ENCODE results near the gene F3. TPM values are rescaled to one million over a fixed set of nuclear protein-coding genes. Genes with fewer than 3 reads are reported as not detected.

Gene F3
- total and polyA plus RNA-seq, 2 of the 13 experiments (the other 11 are each of a cell fraction or from before 2014, with no cell fraction given) = 5.8 to 9.0 TPM

GRCh38 chr1:94580367-94581115 is 39.0 kb upstream of the F3 start:
- ATAC-seq (peak; percentile 79), FAIRE-seq (no peak), DNase-seq (ENCODE audit: low spot score) (peak; percentile 24)
- H3K4me1 ChIP-seq (ENCODE audit: insufficient read depth, low read length) = peaks cover 24% of the 10 kb centered on the region
- 21% methylated on average over 6 of the region's 10 CpGs for WGBS (ENCODE audit: low lambda C conversion rate)
- intact Hi-C loops (cut with micrococcal nuclease; ENCODE audit: unreplicated experiment) = no loop called here
- H3K4me2 ChIP-seq (ENCODE audit: low read depth, low read length) = peak overlapping the region; percentile 82
- ChIA-PET CTCF (ENCODE audit: low intra/inter-chr PET ratio, low total read pairs) (no interaction called here), POLR2A (interaction anchor here (0.9 to 1.4 kb wide), 3 partner anchors 18 to 43 kb away, joined by 3 to 5 read pairs (median 4); partner anchors contain the start of gene F3)
- no peaks in the 10 kb centered on the region for H3K36me3 ChIP-seq (replicated peaks in 1 of 2; ENCODE audit: control insufficient read depth in 1 of 2, insufficient read depth in 2 of 2, low read length in 2 of 2)
- no TSS peak for BruUV-seq (replicated peaks)
- no peak overlapping the region for H3K27ac ChIP-seq (ENCODE audit: extremely low read length, insufficient read depth, low read length)
- no peaks in the 10 kb centered on the region for H3K79me2 ChIP-seq (ENCODE audit: insufficient read depth, low read length)
- no peaks in the 10 kb centered on the region for H3K9me3 ChIP-seq (ENCODE audit: low read length)
- peak overlapping the region; percentile 13 to 58 (median 38) for H3K4me3 ChIP-seq (replicated peaks in 1 of 3; ENCODE audit: insufficient read depth in 1 of 3, low read depth in 2 of 3, low read length in 3 of 3)
- no peaks in the 10 kb centered on the region for H3K27me3 ChIP-seq (ENCODE audit: control insufficient read depth in 1 of 2, insufficient read depth in 2 of 2, low read length in 2 of 2)
- in situ Hi-C loops (cut with HindIII; ENCODE audit: extremely low pct_ligation_motif_present, low pct_unique_long_range_greater_than_20kb) = no loop called here
- H3K9ac ChIP-seq (ENCODE audit: insufficient read depth, low read depth, low read length) = peak overlapping the region; percentile 10; the same call in 1 of the 2 replicates
- peak overlapping the region; percentile 76 for H2AFZ ChIP-seq (ENCODE audit: low read length)
- H4K20me1 ChIP-seq (ENCODE audit: insufficient read depth, low read length) = no peaks in the 10 kb centered on the region
- TF ChIP-seq YEATS2 (CRISPR knock-in tag; IDR thresholded peaks at IDR 0.05; ENCODE audit: borderline replicate concordance) (no peak), ATF7 (IDR thresholded peaks at IDR 0.05) (no peak), ATF7 (CRISPR knock-in tag; IDR thresholded peaks at IDR 0.05) (0 out of 2 replicates have a peak, but pooled peaks have one; percentile 17), SOX6 (IDR thresholded peaks at IDR 0.05) (no peak), SOX6 (CRISPR knock-in tag; IDR thresholded peaks at IDR 0.05) (0 out of 2 replicates have a peak, but pooled peaks have one; percentile 41), ZNF556 (CRISPR knock-in tag; IDR thresholded peaks at IDR 0.05; ENCODE audit: borderline replicate concordance) (no peak)
- TF ChIP-seq, protein P1, sequence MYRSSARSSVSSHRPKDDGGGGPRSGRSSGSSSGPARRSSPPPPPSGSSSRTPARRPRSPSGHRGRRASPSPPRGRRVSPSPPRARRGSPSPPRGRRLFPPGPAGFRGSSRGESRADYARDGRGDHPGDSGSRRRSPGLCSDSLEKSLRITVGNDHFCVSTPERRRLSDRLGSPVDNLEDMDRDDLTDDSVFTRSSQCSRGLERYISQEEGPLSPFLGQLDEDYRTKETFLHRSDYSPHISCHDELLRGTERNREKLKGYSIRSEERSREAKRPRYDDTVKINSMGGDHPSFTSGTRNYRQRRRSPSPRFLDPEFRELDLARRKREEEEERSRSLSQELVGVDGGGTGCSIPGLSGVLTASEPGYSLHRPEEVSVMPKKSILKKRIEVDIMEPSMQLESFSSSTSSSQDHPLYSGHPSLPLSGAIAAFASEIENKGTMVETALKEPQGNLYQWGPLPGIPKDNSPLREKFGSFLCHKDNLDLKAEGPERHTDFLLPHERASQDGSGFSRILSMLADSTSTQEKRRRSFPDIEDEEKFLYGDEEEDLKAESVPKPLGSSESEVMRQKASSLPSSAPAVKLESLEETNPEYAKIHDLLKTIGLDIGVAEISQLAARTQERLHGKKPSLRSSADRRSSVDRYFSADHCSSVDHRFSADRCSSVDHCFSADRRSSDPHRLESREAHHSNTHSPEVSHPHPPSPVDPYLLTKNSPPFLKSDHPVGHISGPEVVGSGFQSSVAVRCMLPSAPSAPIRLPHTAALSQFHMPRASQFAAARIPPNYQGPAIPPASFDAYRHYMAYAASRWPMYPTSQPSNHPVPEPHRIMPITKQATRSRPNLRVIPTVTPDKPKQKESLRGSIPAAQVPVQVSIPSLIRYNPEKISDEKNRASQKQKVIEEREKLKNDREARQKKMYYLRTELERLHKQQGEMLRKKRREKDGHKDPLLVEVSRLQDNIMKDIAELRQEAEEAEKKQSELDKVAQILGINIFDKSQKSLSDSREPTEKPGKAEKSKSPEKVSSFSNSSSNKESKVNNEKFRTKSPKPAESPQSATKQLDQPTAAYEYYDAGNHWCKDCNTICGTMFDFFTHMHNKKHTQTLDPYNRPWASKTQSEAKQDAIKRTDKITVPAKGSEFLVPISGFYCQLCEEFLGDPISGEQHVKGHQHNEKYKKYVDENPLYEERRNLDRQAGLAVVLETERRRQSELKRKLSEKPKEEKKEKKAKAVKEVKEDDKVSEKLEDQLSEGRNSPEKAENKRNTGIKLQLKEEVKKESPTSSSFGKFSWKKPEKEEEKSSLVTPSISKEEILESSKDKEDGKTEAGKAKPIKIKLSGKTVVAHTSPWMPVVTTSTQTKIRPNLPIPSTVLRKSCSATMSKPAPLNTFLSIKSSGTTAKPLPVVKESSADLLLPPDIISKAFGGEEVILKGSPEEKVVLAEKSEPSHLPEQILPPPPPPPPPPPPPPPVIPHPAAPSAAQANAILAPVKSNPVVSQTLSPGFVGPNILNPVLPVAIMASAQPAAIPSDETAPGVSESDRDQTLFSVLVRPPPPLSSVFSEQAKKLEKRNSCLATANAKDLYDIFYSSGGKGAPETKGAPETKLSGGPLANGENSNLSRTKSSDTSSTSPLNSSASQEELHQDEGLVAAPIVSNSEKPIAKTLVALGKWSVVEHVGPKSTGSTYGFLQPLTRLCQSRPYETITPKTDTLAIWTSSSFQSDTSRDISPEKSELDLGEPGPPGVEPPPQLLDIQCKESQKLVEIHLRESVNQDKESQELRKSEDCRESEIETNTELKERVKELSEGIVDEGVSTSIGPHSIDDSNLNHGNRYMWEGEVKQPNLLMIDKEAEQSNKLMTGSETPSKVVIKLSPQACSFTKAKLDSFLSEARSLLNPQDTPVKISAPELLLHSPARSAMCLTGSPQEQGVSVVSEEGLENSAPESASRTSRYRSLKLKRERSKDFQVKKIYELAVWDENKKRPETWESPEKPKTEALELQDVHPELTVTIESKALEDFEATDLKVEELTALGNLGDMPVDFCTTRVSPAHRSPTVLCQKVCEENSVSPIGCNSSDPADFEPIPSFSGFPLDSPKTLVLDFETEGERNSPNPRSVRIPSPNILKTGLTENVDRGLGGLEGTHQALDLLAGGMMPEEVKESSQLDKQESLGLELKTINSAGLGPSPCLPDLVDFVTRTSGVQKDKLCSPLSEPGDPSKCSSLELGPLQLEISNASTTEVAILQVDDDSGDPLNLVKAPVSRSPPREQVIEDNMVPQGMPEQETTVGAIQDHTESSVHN (CRISPR knock-in tag; IDR thresholded peaks at IDR 0.05) = 0 out of 2 replicates have a peak, but pooled peaks have one; percentile 18
- TF ChIP-seq, protein P2, sequence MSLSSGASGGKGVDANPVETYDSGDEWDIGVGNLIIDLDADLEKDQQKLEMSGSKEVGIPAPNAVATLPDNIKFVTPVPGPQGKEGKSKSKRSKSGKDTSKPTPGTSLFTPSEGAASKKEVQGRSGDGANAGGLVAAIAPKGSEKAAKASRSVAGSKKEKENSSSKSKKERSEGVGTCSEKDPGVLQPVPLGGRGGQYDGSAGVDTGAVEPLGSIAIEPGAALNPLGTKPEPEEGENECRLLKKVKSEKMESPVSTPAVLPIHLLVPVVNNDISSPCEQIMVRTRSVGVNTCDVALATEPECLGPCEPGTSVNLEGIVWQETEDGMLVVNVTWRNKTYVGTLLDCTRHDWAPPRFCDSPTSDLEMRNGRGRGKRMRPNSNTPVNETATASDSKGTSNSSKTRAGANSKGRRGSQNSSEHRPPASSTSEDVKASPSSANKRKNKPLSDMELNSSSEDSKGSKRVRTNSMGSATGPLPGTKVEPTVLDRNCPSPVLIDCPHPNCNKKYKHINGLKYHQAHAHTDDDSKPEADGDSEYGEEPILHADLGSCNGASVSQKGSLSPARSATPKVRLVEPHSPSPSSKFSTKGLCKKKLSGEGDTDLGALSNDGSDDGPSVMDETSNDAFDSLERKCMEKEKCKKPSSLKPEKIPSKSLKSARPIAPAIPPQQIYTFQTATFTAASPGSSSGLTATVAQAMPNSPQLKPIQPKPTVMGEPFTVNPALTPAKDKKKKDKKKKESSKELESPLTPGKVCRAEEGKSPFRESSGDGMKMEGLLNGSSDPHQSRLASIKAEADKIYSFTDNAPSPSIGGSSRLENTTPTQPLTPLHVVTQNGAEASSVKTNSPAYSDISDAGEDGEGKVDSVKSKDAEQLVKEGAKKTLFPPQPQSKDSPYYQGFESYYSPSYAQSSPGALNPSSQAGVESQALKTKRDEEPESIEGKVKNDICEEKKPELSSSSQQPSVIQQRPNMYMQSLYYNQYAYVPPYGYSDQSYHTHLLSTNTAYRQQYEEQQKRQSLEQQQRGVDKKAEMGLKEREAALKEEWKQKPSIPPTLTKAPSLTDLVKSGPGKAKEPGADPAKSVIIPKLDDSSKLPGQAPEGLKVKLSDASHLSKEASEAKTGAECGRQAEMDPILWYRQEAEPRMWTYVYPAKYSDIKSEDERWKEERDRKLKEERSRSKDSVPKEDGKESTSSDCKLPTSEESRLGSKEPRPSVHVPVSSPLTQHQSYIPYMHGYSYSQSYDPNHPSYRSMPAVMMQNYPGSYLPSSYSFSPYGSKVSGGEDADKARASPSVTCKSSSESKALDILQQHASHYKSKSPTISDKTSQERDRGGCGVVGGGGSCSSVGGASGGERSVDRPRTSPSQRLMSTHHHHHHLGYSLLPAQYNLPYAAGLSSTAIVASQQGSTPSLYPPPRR (CRISPR knock-in tag; IDR thresholded peaks at IDR 0.05; ENCODE audit: borderline replicate concordance) = 0 out of 2 replicates have a peak, but pooled peaks have one; percentile 25
